Fibroblast of skin of left quadriceps (primary cell): ENCODE results near the gene ACAN.

Experiments
- DNase-seq, 2 experiments: peaks; one replicate each; pipeline ENCODE4 v3.0.0-alpha.2; 2013; ENCODE audit warnings: low read depth in 2 of 2

The ACAN gene

GRCh38 chr15:88802250-88802990, 816 bp upstream of the ACAN start:
- DNase-seq = no peak

GRCh38 chr15:88802991-88803240, 320 bp upstream of the ACAN start:
- DNase-seq = no peak

GRCh38 chr15:88803920-88804247, 648 bp downstream of the ACAN start:
- DNase-seq = no peak

GRCh38 chr15:88804257-88804656, 1.0 kb downstream of the ACAN start:
- no peak for DNase-seq

GRCh38 chr15:88805031-88805780, 2.0 kb downstream of the ACAN start:
- DNase-seq = no peak

- peak; percentile 13 to 33 for DNase-seq
Observed at GRCh38 chr15:88810446-88810845, 7.2 kb downstream of the ACAN start.

- DNase-seq = peak in 1 of 2 experiments; percentile 14
Observed at GRCh38 chr15:88812133-88812532, 8.9 kb downstream of the ACAN start.

- no peak for DNase-seq
Observed at GRCh38 chr15:88813960-88814359, 10.7 kb downstream of the ACAN start.

- DNase-seq = no peak
Observed at GRCh38 chr15:88814393-88814792, 11.2 kb downstream of the ACAN start.

GRCh38 chr15:88818920-88819319, 15.7 kb downstream of the ACAN start:
- DNase-seq = no peak

- no peak for DNase-seq
Observed at GRCh38 chr15:88821993-88822392, 18.8 kb downstream of the ACAN start.

- DNase-seq = no peak
Observed at GRCh38 chr15:88828791-88829190, 25.6 kb downstream of the ACAN start.

GRCh38 chr15:88830016-88830415, 26.8 kb downstream of the ACAN start:
- DNase-seq = no peak

- no peak for DNase-seq
Observed at GRCh38 chr15:88832820-88833730, 29.8 kb downstream of the ACAN start.

GRCh38 chr15:88833731-88834100, 30.5 kb downstream of the ACAN start:
- DNase-seq = no peak

- peak; percentile 36 to 47 for DNase-seq
Observed at GRCh38 chr15:88834211-88834812, 31.1 kb downstream of the ACAN start.

GRCh38 chr15:88835119-88835518, 31.9 kb downstream of the ACAN start:
- no peak for DNase-seq

GRCh38 chr15:88835646-88836045, 32.4 kb downstream of the ACAN start:
- DNase-seq = no peak

GRCh38 chr15:88838667-88839066, 35.4 kb downstream of the ACAN start:
- no peak for DNase-seq

GRCh38 chr15:88839146-88839545, 35.9 kb downstream of the ACAN start:
- no peak for DNase-seq

GRCh38 chr15:88839961-88840360, 36.7 kb downstream of the ACAN start:
- no peak for DNase-seq

GRCh38 chr15:88841236-88841635, 38.0 kb downstream of the ACAN start:
- DNase-seq = no peak
